ENCODE data around the gene TMPRSS2. TPM values are rescaled to one million over a fixed set of nuclear protein-coding genes. Genes with fewer than 3 reads are reported as not detected.

TMPRSS2 gene
- total RNA-seq, 1 donor from 2014 or later: not detected

DNA sequence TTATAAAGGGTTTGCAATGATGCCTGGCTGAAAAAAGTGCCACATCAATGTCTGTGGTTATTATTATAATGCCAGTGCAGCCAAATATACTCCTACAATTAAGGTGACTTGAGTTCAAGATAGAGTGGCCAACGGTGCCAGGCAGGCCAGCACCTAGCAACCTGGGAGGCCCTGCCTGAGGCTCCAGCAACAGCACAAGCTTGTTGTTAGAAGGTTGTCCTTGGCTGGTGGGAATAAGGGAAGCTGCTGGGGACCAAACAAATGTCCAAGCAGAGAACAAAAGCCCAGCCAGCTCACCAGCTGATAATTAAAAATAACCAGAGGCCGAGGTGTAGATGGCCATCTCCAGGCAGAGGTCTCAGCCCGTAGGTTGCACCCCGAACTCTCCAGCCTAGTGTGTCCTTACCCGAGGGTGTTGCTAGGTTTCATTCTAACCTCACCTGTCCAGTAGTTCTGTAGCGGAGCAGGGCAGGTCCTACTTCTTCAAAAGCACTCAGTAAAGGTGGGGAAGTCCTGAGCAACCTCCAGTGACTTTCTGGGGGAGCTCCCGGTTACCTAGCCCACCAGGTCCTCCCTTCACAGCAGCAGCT, 1.9 kb downstream of the TMPRSS2 start:
- H3K27me3 Mint-ChIP-seq (ENCODE audit: low read depth): peaks cover 54% of the 10 kb centered on the region
- no peaks in the 10 kb centered on the region for H3K4me1 Mint-ChIP-seq (ENCODE audit: low read depth)
- intact Hi-C loops (cut with micrococcal nuclease): no loop called here
- DNase-seq (ENCODE audit: low spot score): no peak
- H3K27ac Mint-ChIP-seq: no peak overlapping the region
- H3K9me3 Mint-ChIP-seq: no peaks in the 10 kb centered on the region
- H3K36me3 Mint-ChIP-seq (ENCODE audit: low read depth): no peaks in the 10 kb centered on the region
- H3K4me3 Mint-ChIP-seq (ENCODE audit: low read depth): no peak overlapping the region

DNA sequence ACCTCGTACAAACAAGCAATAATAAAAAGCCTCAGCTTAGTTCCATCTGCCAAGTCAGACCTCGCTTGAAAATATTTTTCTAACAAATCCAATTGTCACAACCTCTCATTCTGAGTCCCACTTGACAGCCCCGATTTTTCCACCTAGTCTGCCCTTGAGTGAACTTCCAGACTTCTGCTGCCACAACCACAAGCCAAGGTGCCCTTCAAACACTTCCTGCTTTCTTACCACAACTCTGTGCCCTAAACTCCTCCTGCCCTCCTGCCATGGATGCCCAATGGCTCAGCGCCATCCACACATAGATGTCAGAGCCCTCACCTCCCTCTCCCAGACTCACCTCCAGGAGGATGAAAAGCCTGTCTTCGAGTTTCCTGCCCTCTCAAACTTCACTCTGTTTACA, 3.9 kb downstream of the TMPRSS2 start:
- intact Hi-C loops (cut with micrococcal nuclease): no loop called here

DNA sequence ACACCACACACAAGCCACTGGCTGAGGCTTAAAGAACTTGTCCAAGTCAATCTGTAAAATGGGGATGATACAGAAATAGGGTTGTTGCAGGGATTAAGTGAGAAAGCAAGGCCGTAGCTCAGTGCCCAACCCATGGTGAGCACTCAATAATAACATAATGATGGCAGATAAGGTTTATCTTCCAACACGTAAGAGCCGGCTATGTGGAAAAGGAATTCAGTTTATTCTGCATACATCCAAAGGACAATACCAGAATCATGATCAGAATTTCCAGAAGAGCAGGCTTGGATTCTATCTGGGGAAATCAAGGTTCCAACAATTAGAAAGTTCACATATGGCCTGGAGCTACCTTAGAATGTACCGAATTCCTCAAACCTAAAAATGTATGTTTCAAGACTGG, 4.6 kb downstream of the TMPRSS2 start:
- intact Hi-C loops (cut with micrococcal nuclease): no loop called here
- H3K9me3 Mint-ChIP-seq: no peaks in the 10 kb centered on the region
- no peaks in the 10 kb centered on the region for H3K36me3 Mint-ChIP-seq (ENCODE audit: low read depth)
- peaks cover 33% of the 10 kb centered on the region for H3K27me3 Mint-ChIP-seq (ENCODE audit: low read depth)
- no peak overlapping the region for H3K27ac Mint-ChIP-seq
- no peak for DNase-seq (ENCODE audit: low spot score)
- H3K4me1 Mint-ChIP-seq (ENCODE audit: low read depth): no peaks in the 10 kb centered on the region
- no peak overlapping the region for H3K4me3 Mint-ChIP-seq (ENCODE audit: low read depth)

More for the DNA sequence above, 3.9 kb downstream of the TMPRSS2 start:
- Mint-ChIP-seq H3K4me1 (ENCODE audit: low read depth) (no peaks in the 10 kb centered on the region), H3K9me3 (no peaks in the 10 kb centered on the region), H3K27me3 (ENCODE audit: low read depth) (peaks cover 38% of the 10 kb centered on the region), H3K27ac (no peak overlapping the region), H3K4me3 (ENCODE audit: low read depth) (no peak overlapping the region), H3K36me3 (ENCODE audit: low read depth) (no peaks in the 10 kb centered on the region)
- DNase-seq (ENCODE audit: low spot score): no peak

DNA sequence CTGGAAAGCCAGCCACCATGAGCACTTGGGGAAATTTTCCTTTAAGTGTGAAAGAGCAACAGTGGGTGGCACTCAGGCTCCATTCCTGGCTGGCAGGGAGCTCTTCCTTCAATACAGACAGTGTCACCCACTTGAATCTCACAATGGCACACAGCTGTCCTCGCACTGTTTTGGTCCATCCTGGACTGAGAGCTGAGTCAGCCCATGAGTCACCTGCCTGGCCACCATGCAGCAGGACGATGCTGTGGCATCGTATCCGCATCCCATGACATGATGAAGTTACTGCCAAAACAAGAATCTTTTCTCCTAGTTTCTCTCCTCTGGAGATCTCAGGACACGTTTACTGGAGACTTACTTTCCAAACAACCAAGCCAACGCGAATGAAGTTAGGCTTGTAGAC, 6.0 kb downstream of the TMPRSS2 start:
- Mint-ChIP-seq H3K27ac (no peak overlapping the region), H3K27me3 (ENCODE audit: low read depth) (peaks cover 30% of the 10 kb centered on the region), H3K36me3 (ENCODE audit: low read depth) (no peaks in the 10 kb centered on the region), H3K9me3 (no peaks in the 10 kb centered on the region), H3K4me1 (ENCODE audit: low read depth) (no peaks in the 10 kb centered on the region), H3K4me3 (ENCODE audit: low read depth) (no peak overlapping the region)
- no peak for DNase-seq (ENCODE audit: low spot score)
- intact Hi-C loops (cut with micrococcal nuclease): no loop called here

DNA sequence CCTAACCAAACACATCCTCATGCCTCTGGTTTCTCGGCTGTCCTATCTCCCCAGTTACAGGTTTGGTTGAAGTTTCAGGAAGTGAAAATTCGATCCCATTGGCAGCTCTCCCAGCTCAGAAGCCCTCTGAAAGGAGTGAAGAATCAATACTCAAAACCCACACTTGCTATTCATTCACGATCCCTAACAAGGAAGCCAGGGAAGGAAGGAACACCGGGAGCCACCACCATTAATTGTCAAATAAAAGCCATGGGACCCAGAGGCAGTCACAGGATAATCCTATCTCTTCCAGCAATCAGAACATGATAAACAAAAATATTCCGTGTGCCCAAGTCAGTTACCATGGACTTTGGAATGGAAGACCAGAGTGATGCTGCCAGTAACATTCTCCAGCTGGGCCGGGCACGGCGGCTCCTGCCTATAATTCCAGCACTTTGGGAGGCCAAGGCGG, 7.0 kb downstream of the TMPRSS2 start:
- no peaks in the 10 kb centered on the region for H3K36me3 Mint-ChIP-seq (ENCODE audit: low read depth)
- no peaks in the 10 kb centered on the region for H3K9me3 Mint-ChIP-seq
- no peak overlapping the region for H3K27ac Mint-ChIP-seq
- H3K4me1 Mint-ChIP-seq (ENCODE audit: low read depth): no peaks in the 10 kb centered on the region
- intact Hi-C loops (cut with micrococcal nuclease): no loop called here
- DNase-seq (ENCODE audit: low spot score): no peak
- H3K4me3 Mint-ChIP-seq (ENCODE audit: low read depth): no peak overlapping the region
- peaks cover 20% of the 10 kb centered on the region for H3K27me3 Mint-ChIP-seq (ENCODE audit: low read depth)

DNA sequence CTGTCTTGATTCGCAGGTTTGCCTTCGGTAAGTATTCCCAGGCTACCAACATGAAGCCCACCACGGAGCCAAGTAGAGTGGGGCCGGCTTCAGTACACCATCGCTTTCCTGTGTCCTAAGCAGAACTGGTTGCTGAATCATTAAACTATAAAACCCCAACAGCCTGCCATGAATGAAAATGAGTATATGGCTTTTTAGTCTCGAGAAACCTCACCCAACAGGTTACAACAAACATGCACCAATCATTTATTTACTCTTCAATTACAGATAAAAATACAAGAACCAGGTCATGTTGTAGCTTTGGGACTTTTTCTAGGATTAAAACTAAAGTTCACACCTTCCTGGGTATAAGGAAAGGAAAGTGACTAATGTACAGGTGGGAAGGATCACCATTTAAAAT, 7.6 kb downstream of the TMPRSS2 start:
- no peak overlapping the region for H3K4me3 Mint-ChIP-seq (ENCODE audit: low read depth)
- H3K36me3 Mint-ChIP-seq (ENCODE audit: low read depth): no peaks in the 10 kb centered on the region

DNA sequence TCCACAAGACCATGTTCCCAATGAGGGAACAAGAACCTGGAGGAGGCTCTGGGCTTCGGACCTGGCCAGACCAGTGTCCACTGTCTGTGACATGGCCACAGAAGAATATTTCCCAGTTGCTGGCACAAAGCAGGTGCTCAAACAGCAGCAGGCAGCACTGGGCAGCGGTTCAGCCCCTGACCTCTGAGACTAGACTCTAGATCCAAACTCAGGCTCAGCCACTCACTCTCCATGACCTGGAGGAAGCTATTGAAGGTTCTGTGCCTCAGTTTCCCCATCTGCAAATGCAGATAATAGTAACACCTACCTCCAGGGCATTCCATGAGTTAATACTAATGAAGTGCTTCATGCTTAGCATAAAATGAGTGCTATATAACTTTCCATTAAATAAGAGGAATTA, 8.0 kb downstream of the TMPRSS2 start:
- Mint-ChIP-seq H3K4me3 (ENCODE audit: low read depth) (no peak overlapping the region), H3K9me3 (no peaks in the 10 kb centered on the region), H3K27me3 (ENCODE audit: low read depth) (peaks cover 17% of the 10 kb centered on the region), H3K4me1 (ENCODE audit: low read depth) (no peaks in the 10 kb centered on the region), H3K27ac (no peak overlapping the region), H3K36me3 (ENCODE audit: low read depth) (no peaks in the 10 kb centered on the region)
- no peak for DNase-seq (ENCODE audit: low spot score)
- intact Hi-C loops (cut with micrococcal nuclease): no loop called here

More for the DNA sequence above, 7.6 kb downstream of the TMPRSS2 start:
- no peak for DNase-seq (ENCODE audit: low spot score)
- no peaks in the 10 kb centered on the region for H3K4me1 Mint-ChIP-seq (ENCODE audit: low read depth)
- peaks cover 17% of the 10 kb centered on the region for H3K27me3 Mint-ChIP-seq (ENCODE audit: low read depth)
- no peak overlapping the region for H3K27ac Mint-ChIP-seq
- no peaks in the 10 kb centered on the region for H3K9me3 Mint-ChIP-seq
- intact Hi-C loops (cut with micrococcal nuclease): no loop called here

DNA sequence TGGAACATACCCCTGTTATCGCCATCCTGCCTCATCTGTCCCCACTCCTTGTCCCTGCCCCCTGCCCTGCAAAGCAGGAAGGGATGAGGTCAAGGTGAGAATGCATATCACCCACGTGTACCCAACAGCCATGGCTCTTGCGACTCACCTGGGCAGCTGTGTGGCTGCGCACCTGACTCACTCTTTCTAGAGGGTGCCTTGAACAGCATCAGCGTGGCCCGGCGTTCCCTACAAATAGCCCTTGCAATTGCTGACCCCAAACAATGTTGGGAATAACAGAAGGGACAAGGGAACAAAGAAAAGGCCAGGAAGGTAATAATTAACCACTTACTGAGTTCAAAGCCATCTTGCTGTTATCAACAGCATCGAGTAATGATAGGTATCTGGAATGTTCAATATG, 10.2 kb downstream of the TMPRSS2 start:
- intact Hi-C loops (cut with micrococcal nuclease): no loop called here
- no peak overlapping the region for H3K4me3 Mint-ChIP-seq (ENCODE audit: low read depth)
- H3K36me3 Mint-ChIP-seq (ENCODE audit: low read depth): no peaks in the 10 kb centered on the region
- no peak overlapping the region for H3K27ac Mint-ChIP-seq
- no peaks in the 10 kb centered on the region for H3K9me3 Mint-ChIP-seq
- H3K27me3 Mint-ChIP-seq (ENCODE audit: low read depth): peaks cover 6% of the 10 kb centered on the region
- DNase-seq (ENCODE audit: low spot score): no peak
- no peaks in the 10 kb centered on the region for H3K4me1 Mint-ChIP-seq (ENCODE audit: low read depth)

DNA sequence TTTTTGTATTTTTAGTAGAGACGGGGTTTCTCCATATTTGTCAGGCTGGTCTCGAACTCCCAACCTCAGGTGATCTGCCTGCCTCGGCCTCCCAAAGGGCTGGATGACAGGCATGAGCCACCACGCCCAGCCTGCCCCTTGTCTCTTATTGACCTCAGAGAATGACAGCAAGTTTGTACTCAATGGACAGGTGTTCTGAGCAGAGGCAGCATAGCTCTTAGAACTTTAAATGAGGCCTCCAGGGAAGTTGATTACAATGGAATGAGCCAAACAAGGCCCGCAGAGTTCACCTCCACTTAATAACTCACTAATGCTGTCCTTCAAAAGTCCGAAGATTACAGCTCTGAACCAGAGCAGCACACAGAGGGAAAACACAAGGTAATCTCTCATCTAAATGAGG, 10.9 kb downstream of the TMPRSS2 start:
- DNase-seq (ENCODE audit: low spot score): no peak
- Mint-ChIP-seq H3K27me3 (ENCODE audit: low read depth) (no peaks in the 10 kb centered on the region), H3K9me3 (no peaks in the 10 kb centered on the region), H3K4me3 (ENCODE audit: low read depth) (no peak overlapping the region), H3K36me3 (ENCODE audit: low read depth) (no peaks in the 10 kb centered on the region), H3K4me1 (ENCODE audit: low read depth) (no peaks in the 10 kb centered on the region), H3K27ac (no peak overlapping the region)
- intact Hi-C loops (cut with micrococcal nuclease): no loop called here

DNA sequence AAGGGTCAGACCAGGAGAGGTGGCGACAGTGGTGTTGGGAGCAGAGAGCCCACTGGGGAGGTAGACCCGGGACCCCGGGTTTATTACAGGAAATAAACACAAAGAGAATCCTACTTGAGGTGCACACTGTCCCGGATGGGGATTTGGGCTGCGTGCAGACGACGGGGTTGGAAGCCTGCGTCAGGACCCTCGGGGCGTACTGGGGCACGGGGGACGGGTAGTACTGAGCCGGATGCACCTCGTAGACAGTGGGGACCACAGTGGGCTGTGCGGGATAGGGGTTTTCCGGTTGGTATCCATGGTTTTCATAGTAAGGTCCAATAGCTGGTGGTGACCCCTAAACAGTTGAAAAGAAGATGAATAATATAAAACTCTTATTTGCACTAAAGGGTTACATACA, 13.7 kb downstream of the TMPRSS2 start:
- intact Hi-C loops (cut with micrococcal nuclease): no loop called here
- Mint-ChIP-seq H3K27ac (no peak overlapping the region), H3K4me3 (ENCODE audit: low read depth) (no peak overlapping the region), H3K27me3 (ENCODE audit: low read depth) (no peaks in the 10 kb centered on the region), H3K36me3 (ENCODE audit: low read depth) (no peaks in the 10 kb centered on the region), H3K4me1 (ENCODE audit: low read depth) (no peaks in the 10 kb centered on the region), H3K9me3 (no peaks in the 10 kb centered on the region)
- no peak for DNase-seq (ENCODE audit: low spot score)

DNA sequence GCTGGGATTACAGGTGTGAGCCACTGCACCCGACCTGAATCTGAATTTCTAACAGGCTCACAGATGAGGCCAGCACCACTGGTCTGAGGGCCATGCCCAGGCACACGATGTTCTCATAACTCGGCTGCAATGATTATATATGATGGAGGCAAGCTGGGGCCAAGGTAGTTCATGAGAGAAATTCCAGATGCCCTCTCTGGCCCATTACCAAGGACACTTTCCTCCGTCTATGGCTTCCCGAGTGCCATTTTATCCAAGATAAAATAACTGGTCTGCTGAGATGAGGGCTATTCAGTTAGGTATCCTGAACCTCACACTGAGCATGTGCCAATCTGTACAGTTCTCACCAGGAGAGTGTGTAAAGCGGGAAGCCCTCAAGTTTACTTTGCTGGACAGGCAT, 16.5 kb downstream of the TMPRSS2 start:
- DNase-seq (ENCODE audit: low spot score): no peak
- Mint-ChIP-seq H3K36me3 (ENCODE audit: low read depth) (no peaks in the 10 kb centered on the region), H3K4me3 (ENCODE audit: low read depth) (no peak overlapping the region), H3K27ac (no peak overlapping the region), H3K9me3 (no peaks in the 10 kb centered on the region), H3K27me3 (ENCODE audit: low read depth) (no peaks in the 10 kb centered on the region), H3K4me1 (ENCODE audit: low read depth) (no peaks in the 10 kb centered on the region)
- intact Hi-C loops (cut with micrococcal nuclease): no loop called here

DNA sequence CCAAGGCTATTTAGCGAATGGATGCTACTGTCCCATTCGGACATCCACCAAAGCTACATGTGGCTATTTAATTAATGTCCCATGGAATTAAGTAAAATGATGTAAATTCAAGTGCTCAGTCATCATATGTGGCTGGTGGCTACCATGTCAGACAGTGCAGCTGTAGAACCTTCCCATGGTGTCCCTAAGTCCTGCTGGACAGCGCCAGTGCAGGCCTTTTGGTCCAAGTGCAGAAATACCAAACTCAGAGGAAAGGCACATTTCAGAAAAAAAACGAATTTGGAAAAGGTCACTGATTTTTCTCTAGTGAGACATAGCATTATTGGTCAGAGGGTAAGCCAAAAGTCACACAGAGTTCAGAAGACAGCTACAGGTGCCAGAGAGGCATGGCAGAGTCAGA, 17.6 kb downstream of the TMPRSS2 start:
- intact Hi-C loops (cut with micrococcal nuclease): no loop called here
- Mint-ChIP-seq H3K4me3 (ENCODE audit: low read depth) (no peak overlapping the region), H3K36me3 (ENCODE audit: low read depth) (no peaks in the 10 kb centered on the region), H3K27ac (no peak overlapping the region), H3K9me3 (no peaks in the 10 kb centered on the region), H3K27me3 (ENCODE audit: low read depth) (no peaks in the 10 kb centered on the region), H3K4me1 (ENCODE audit: low read depth) (no peaks in the 10 kb centered on the region)
- no peak for DNase-seq (ENCODE audit: low spot score)

DNA sequence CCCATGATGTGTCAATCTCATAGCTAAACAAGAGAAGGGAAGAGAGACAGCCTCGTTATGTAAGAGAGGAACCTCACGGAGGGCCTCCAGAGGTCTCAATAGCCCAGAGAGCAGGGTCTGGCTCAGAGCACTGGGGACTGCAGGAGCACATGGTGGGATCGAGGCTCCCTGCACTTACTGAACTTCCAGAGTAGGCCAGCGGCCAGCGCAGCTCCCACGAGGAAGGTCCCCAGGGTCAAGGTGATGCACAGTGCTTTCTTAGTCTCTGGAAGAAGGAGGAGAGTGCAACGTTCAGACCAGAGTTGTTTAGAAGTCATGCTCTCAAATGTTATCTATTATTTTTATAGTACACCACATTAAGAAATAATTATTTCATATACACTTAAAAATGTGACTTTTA, 18.6 kb downstream of the TMPRSS2 start:
- Mint-ChIP-seq H3K4me1 (ENCODE audit: low read depth) (no peaks in the 10 kb centered on the region), H3K4me3 (ENCODE audit: low read depth) (no peak overlapping the region), H3K27me3 (ENCODE audit: low read depth) (no peaks in the 10 kb centered on the region), H3K27ac (no peak overlapping the region), H3K36me3 (ENCODE audit: low read depth) (no peaks in the 10 kb centered on the region), H3K9me3 (no peaks in the 10 kb centered on the region)
- intact Hi-C loops (cut with micrococcal nuclease): no loop called here
- DNase-seq (ENCODE audit: low spot score): no peak

DNA sequence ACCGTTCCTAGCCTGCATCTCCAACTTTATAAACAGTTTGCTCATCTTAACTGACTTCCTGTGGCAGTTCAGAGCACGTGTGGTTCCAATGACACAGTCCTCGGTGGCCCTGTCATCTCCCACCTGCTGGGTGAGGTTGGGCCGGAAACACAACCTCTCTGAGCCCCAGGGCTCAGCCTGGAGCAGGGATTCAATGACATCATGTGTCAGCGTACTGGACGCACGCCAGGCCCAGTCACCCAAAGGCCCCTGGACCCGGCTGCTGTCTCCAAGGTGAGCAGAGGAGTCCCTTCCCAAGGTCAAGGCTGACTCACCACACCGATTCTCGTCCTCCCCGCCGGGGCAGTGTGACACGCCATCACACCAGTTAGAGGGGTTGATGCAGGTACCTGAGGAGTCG, 19.9 kb downstream of the TMPRSS2 start:
- Mint-ChIP-seq H3K4me3 (ENCODE audit: low read depth) (no peak overlapping the region), H3K27ac (no peak overlapping the region), H3K36me3 (ENCODE audit: low read depth) (no peaks in the 10 kb centered on the region), H3K4me1 (ENCODE audit: low read depth) (no peaks in the 10 kb centered on the region), H3K9me3 (no peaks in the 10 kb centered on the region), H3K27me3 (ENCODE audit: low read depth) (peaks cover 3% of the 10 kb centered on the region)
- intact Hi-C loops (cut with micrococcal nuclease): no loop called here
- no peak for DNase-seq (ENCODE audit: low spot score)

Data from activated T-helper 2 cell treated with anti-CD3 and anti-CD28 coated beads, Interferon-gamma antibody, Interleukin-2, Interleukin-4, amounts not matched to agents 10 μg/mL and 5 μg/mL and 100 μg/mL, durations not matched to agents 14 hours and 24 hours and 36 hours (primary cell).